Sigmoid colon (tissue), 4 donors: ENCODE data around the gene ANKH.

Source experiments
- CTCF ChIP-seq, 4 experiments: fragments of 450-650 bp in 3 of 4; fragments of 200-600 bp in 1 of 4; IDR thresholded peaks; one replicate each; pipeline ENCODE4 v1.5.1; 2016 to 2019; ENCODE audit warnings: antibody characterized with exemption in 4 of 4, mild to moderate bottlenecking in 3 of 4, moderate library complexity in 2 of 4
- POLR2AphosphoS5 ChIP-seq, 4 donors: sonication (generic); formaldehyde crosslinking; IDR thresholded peaks; one replicate each; pipeline ENCODE4 v1.6.1; 2017; ENCODE audit warnings: antibody characterized with exemption in 4 of 4

GRCh38 chr5:14777187-14777586 lies 94.4 kb downstream of the ANKH start:
- TF ChIP-seq CTCF (IDR thresholded peaks at IDR 0.05) (no peak), POLR2AphosphoS5 (IDR thresholded peaks at IDR 0.05) (no peak)
